DOHH2 (cell line): ENCODE data around the gene MSMB.

Source experiments
- CTCF ChIP-seq: fragments of 200-600 bp; sonication (generic); IDR thresholded peaks from one replicate; pipeline ENCODE4 v1.5.1; 2014; ENCODE audit warnings: antibody characterized with exemption, mild to moderate bottlenecking, low read depth, low read length; ENCODE audit not compliant: poor library complexity, severe bottlenecking
- EZH2phosphoT487 ChIP-seq: fragments of 200-600 bp; sonication (generic); IDR thresholded peaks from 2 replicates; pipeline ENCODE4 v1.6.1; 2017; ENCODE audit warnings: borderline replicate concordance, mild to moderate bottlenecking, antibody characterized with exemption, low read length, moderate library complexity, mixed read lengths

GRCh38 chr10:46052057-46052790 lies 6.2 kb upstream of the MSMB start:
- TF ChIP-seq CTCF (no peak), EZH2phosphoT487 (no peak)
